GM21825 (cell line): Measurements from ENCODE around the gene AFF3.

Source experiments
- ATAC-seq: cut with Tn5 transposase; IDR thresholded peaks from one replicate; pipeline ENCODE4 v1.9.1; 2021; ENCODE audit warnings: mild to moderate bottlenecking, moderate library complexity; ENCODE audit not compliant: unreplicated experiment

The AFF3 gene

DNA sequence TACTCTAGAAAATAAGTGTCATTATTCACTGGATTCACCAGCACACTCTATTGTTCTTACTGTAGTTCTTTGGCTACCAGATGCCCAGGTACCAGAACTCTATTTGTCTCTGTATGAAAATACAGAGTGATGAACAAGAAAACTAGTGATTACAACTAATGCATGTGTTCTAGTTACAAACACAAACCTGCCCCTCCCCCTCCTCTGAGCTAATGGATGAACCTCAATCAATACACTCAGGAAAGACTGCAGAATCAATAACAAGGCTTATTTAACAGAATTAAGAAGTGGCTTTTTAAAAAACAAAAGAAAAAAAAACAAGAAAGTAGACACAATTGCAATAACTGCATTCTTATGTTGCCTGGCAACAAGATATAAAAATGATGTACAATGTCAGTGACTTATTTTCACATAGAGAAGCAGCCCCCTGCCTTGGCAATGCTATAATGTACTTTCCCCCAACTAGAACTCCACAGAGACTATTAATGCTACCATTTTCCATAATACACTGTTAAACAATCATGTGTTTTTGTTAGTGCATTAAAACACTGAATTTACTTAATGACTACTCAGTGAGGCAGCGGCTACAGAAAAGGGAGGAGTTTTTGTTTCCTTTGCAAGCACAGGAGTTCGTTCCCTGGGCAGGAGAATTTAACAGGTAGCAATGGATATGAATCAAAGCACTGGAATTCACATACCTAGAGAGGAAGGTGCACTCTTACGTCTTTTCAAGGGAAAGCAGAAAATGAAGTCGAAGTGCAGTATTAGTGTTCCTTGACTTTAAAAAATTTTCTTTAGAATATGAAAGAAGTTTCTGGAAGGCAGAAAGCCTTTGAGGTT lies 333.8 kb downstream of the AFF3 start:
- no peak for ATAC-seq

DNA sequence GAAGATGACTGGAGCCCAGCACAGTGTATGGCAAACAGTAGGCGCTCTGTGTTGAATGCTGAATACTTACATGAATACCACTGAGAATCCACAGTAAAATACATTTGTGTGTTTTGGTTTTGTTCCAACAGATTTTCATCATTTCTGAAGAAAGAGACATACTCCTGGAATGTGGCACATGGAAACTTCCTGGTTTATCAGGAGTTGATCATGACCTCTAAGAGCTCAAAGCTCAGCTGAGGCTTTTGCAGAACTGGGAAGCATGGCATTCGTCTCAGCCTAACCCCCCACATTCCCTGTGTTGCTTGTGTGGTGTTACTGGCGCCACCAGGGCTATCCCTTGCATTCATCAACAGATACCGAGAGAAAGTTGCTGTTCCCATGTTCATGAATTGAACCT lies 335.6 kb downstream of the AFF3 start:
- no peak for ATAC-seq

DNA sequence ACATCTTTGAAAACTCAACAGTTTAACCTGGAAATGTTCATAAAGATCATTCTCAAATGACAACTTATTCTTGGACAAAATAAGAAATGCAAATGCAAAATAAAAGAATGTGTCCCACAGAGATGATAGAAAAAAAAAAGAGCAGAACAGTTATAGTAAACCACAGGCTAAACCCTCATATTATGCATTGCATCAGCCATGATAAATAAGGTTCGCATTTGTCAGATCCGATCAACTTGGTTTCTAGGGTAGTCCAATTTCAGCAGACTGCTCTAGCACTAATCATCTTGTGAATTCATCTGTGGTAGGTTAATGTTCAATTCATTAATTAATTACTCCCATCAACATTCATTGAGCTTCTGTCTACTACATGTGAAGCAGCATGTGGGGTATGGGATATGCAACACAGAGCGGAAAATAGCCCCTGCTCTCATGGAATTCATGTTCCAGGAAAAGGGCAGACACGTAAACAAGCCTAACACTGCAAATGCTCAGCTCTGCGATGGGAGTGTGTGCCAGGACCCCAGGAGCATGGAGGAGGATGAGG lies 336.4 kb downstream of the AFF3 start:
- ATAC-seq: no peak

DNA sequence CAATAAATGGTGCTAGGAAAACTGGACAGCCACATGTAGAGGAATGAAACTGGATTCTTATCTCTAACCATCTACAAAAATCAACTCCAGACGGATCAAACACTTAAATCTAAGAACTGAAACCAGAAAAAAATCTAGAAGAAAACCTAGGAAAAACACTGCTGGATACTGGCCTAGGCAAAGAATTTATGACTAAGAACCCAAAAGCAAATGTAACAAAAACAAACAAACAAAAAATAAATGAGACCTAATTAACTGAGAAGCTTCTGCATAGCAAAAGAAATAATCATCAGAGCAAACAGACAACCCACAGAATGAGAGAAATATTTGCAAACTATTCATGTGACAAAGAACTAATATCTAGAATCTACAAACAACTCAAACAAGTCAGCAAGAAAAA lies 338.5 kb downstream of the AFF3 start:
- no peak for ATAC-seq

DNA sequence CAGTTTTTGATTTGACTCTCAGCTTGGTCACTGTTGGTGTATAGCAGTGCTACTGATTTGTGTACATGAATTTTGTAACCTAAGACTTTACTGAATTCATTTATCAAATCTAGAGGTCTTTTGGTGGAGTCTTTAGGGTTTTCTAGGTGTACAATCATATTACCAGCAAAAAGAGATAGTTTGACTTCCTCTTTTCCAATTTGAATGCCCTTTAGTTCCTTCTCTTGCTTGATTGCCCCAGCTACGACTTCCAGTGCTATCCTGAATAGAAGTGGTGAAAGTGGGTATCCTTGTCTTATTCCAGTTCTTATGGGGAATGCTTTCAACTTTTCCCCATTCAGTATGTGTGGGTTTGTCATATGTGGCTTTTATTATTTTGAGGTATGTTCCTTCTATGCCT lies 339.7 kb downstream of the AFF3 start:
- no peak for ATAC-seq

DNA sequence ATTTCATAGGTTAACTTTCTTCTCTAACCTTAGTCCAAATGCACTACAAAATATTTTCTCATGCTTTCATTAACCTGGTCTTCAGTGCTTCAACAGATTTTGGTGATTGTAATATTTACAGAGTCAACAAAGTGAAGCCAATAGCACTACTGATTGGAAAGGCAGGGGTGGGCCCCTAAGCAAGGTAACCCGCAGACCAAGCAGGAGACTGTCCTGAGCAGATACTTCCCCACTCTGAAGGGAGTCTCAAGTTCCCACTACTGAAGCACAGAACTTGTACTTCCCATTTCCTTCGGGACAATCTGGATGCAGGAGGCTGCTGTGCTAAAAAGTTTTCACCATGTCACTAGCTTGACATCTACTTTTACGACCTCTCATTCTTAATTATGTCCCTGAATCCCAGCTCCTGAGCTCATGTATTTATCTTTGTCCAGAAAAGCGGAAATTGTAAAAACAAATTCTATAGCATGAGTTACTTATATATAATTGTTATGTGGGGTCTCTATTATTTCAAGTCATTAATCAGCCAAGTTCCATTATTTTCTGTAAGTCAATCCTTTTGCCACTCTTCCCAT lies 341.0 kb downstream of the AFF3 start:
- no peak for ATAC-seq

DNA sequence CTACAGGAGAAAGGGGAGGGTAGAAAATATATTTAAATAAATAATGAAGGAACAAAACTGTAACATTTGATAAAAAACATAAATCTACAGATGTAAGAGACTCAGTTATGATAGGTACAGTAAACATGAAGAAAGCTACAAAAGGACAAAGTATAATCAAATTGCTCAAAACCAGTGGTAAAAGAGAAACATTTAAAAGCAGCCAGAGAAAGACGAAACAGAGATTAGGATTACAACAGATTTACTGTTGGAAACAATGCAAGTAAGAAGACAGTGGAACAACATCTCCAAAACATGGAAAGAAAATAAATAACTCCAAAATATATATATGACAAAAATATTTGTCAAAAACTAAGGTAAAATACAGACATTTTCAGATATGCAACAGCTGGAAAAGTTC lies 344.9 kb downstream of the AFF3 start:
- no peak for ATAC-seq

DNA sequence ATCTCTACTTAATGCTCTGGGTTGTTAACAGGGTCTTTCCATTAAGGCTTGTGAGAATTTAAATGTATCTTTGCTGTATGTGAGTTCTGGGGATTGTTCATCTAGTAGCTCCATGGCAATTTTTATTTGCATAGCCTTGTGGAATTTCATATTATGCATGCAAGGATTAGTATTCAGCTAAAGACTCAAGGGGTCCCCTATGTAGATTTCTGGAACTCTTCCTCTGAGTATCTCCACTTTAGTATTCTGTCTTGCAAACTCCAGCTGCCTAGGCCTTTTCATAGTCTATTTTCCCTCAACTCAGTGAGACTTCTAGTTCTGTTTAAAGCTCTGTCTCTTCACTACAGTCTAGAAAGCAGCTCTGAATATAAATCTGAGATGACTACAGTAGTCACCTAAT lies 348.0 kb downstream of the AFF3 start:
- no peak for ATAC-seq

DNA sequence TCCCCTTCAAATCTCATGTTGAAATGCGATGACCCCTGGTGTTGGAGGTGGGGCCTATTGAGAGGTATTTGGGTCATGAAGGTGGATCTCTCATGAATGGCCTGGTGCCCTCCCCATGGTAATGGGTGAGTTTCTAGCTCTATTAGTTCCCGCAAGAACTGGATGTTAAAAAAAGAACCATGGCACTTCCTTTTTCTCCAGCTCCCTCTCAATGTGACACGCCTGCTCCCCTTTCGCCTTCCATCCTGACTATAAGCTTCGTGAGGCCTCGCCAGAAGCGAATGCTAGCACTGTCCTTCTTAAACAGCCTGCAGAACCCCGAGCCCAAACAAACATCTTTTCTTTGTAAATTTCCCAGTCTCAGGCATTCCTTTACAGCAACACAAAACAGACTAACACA lies 349.4 kb downstream of the AFF3 start:
- ATAC-seq: no peak

GRCh38 chr2:99789849-99790248 lies 352.5 kb downstream of the AFF3 start:
- ATAC-seq: no peak

DNA sequence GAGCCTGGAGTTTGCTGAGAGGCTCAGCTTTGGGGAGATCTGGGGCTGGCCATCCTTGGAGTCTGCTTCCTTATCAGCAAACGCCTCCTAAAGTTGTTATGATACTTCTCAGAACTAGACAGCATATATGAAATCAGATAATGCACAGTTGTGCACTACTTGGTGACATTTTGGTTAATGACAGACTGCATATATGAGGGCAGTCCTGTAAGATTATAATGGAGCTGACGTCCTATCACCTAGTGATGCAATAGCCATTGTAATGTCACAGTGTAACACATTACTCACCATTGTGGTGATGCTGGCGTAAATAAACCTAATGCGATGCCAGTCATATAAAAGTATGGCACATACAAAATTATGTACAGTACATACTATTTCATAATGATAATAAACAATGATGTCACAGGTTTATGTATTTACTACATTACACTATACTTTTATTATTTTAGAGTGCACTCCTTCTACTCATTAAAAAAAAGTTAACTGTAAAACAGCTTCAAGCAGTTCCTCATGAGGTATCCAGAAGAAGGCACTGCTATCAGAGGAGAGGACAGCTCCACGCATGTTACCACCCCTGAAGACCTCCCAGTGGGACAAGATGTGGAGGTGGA lies 354.5 kb downstream of the AFF3 start:
- ATAC-seq: no peak

DNA sequence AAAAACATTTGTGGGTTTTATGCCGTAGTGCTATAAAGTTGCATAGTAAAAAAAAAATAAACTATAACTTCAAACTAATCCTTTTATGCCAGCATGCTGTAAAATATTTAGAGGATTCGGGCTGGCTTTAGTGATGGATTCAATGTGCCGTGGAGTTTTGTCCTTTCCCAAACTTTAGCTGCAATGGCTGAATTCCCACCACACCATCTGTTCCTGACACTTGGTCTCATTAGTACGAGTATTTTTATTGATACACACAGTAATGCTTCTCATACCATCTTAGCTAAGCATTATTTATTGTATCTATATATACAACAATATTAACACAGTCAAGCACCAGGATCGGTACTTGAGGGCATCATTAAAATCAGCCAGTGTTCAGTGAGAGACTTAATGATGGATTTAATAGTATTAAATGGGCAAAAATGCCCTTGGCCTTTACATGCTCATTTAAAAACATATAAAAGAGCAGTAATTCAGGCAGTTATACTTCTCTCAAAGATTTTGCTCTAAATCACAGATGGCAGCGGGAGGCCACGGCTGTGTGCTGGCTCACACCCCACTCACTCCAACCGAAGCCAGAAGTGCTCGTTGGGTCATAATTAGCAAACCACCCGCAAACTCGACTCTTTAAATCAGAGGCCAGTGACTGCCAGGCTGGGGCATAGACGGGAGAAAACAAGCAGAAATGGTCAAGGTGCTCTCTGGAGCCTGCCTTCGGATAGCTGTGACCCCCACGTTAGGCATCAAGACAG lies 355.6 kb downstream of the AFF3 start:
- no peak for ATAC-seq

DNA sequence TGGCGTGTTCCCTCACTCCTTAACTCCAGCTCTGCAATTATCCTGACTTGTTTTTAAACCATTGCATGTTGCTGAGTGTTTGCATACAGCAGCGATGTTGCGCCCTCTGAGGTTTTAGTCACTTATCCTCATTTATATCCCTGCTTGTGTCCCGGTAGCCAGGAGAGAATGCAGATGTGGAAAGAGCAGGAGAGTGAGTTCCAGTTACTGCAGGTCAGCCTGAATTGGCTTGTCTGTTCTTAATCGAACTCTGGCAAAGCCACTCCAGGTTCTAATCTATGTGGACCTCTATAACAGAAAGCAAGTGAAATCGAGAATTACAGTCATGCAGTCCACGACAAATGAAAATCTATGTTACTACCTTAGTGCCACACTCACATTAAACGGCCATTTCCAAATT lies 357.4 kb downstream of the AFF3 start:
- no peak for ATAC-seq

- ATAC-seq: no peak
Measured at GRCh38 chr2:99784282-99784681, 358.1 kb downstream of the AFF3 start.

DNA sequence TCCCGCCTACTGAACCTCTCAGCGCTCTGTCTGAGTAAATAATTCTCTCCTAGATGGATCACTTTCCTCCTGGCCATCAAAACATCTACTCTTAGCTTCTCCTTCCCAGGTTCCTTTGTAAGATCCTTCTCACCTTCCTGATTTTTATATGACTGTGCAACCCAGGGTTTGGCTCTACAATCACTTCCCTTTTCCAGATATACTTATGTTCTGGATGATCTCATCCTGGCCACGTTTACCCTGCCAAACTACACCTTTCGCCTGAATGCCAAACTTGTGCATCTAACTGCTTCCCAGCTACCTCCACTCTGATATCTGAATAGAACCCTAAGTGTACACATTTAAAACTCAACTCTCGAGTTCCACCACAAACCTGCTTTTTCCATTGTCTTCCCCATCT lies 362.1 kb downstream of the AFF3 start:
- no peak for ATAC-seq

DNA sequence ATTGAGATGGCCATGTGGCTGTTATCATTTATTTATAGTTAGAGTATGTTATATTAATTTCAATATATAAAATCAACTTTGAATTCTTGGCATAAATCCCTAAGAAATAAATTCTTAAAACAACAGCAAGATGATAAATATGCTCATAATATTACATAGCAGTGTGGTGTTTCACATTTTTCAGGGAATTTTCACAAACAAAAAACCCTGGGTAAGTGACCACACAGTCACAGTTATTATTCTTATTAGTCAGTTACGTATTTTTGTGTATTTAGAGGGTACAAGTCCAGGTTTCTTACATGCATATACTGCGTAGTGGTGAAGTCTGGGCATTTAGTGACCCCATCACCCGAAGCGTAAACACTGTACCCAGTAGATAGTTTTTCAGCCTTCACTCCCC lies 363.1 kb downstream of the AFF3 start:
- no peak for ATAC-seq

DNA sequence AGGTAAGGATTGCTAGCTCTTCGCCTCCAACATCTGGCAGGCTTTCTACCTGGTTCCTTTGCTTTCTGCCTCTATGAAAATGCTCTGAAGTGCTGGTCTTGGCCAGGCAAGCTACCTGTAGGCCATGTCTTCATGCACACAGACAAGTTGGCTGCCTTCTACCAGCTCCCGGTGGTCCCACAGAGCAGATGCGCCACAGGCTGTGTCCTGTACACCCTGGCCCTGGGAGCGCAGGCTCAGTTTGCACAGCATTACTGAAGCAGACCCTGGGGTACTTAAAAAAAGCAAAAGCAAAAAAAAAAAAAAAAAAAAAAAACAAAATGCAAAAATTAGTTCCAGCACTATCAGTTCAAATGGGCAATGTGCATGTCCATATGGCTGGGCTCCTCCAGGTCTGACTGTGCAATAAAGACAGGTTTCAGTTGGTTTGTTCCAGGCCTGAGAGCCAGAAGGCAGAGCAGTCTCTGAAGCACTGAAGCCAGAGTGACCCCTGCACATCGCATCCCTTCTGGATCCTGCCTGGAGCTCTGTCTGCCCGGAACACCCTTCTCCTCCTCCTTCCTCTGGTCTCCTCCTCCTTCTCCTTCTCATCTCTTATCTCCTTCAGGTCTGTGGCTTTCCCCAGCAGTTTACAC lies 364.6 kb downstream of the AFF3 start:
- ATAC-seq: no peak

DNA sequence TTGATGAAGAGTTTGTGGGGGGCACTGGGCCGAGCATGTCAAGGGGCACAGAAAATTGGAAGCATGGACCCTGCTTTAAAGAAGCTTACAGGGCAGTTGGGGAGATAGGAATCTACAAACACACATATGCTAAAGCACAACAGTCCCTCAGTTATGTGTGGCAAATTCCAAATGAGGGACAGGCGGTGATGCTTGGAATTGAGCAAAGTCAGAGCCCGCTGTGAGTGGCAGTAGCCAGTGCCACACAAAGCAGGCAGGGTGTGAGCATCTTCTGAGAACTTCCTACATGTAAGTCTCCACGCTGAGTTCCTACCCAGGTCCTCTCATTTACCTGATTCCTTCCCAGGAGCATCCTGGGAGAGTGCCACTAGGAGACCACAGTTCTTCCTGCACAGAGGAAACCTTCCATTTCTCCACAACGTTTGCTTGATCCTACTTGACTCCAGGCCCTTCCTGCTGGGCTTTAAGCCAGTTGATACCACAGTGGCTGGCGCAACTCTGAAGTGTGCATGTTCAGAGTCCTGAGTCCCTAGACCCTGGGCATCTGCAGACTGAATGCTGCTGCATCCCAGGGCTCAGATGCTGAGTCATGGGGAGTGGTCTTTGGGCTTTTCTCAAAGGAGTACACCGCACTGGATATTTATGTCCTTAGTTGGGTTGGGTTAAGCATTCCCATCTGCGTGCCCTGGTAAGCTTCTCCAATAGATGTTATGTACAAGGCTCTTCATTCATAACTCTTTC lies 365.3 kb downstream of the AFF3 start:
- ATAC-seq: no peak

DNA sequence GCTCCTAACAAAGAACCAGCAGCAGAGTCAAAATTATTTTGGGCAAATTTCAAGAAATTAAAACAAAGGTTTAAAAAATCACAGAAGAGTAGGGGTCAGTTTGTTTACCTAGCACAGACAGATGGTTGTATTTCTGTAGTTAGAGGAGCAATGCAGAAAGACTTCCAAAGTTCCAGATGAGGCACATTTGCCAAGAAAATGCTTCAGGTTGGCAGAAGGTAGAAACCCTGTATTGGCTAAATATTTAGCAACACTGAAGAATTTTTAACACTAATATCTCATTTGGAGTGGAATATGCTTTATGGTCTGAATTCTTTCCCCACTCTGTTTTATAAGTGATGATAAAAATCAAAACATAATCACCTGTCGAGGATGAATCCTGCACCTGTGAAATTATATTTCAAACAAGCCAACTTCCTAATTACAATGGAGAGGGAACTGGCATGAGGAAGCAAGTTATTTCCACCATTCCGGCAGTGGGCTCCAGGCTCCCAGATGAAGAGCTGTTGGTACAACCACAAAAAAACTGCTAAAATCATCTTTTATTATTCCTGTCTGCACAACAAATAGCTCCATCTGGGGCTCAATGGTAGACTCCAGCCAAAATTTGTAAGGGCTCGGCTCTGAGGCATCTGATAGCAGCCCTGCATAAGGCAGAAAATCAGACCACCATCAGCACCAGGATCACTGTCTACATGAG lies 366.0 kb downstream of the AFF3 start:
- no peak for ATAC-seq

DNA sequence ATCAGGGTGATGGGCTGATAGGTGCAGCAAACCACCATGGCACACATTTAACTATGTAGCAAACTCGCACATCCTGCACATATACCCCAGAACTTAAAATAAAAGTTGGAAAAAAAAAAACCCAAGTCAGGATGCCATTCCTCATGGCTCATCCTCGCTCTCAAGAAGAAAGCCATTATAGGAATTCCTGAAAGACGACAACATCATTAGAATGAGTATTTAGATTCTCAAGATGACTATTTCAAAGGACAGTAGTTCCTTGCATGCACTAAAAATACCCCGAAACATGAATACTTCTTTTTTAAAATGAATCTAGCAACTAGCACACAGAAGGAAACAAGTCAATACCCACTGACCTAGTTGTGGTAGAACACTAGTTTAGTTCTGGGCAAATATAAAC lies 366.8 kb downstream of the AFF3 start:
- no peak for ATAC-seq
